GM19239 (cell line): ENCODE results near the gene CCDC77.
"Not testable (repeated sequence)": the region's sequence is repeated elsewhere in the genome, so short reads cannot be mapped to it uniquely, and the experiment has no call there.

Source experiments
- DNase-seq: peaks from one replicate; pipeline ENCODE4 v3.0.0; 2011; ENCODE audit warnings: low spot score; ENCODE audit not compliant: insufficient read length
- FAIRE-seq: peaks from 2 replicates; lab custom pipeline; 2011; peaks lifted over from hg19 to GRCh38; lab: Jason Lieb, UNC

CCDC77 gene

DNA sequence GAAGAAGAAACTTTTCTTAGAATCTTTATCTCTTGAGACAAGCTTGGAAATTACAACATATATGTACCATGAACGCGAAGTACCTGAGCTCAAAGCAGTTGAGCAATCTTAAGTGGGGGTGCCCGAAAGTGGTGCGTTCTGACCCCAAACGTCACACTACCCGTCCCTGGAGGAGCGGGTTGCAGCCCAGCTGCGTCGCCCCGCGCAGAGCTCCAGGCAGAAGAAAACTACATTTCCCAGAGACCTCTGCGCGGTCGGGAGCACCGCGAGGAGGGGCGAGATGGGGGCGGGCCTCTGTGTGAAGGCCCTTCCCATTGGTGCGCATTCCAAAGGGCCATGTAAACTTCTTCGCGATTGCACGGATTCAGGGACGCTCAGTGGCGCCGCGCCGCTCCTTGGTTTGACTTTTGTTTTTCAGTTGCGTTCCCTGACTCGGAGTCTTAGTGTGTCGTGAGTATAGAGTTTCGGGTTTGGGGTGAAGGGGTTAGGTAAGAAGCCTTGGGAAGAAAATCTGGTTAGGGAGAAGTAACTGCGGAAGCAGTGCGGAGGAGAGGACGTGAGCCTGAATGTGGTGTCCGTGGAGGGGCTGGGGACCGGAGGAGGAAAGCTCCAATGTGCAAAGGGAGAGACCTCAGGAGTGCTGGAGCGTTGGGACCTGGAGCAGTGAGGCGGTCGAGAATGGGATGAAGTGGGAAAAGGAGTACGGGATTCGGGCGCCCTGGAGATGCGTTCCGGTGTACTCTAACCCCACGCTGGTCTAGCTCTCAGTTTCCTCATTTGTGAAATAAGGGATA is at the start of gene CCDC77:
TSS of gene CCDC77 (plus strand) at position 410 of the 794 bp plus-strand sequence. CDS start 7,740 bp downstream, outside the sequence.
- DNase-seq (peak; percentile 70), FAIRE-seq (peak; percentile 99)

GRCh38 chr12:356276-356988 is 45.0 kb upstream of the CCDC77 start:
- FAIRE-seq = no peak
- no peak for DNase-seq

DNA sequence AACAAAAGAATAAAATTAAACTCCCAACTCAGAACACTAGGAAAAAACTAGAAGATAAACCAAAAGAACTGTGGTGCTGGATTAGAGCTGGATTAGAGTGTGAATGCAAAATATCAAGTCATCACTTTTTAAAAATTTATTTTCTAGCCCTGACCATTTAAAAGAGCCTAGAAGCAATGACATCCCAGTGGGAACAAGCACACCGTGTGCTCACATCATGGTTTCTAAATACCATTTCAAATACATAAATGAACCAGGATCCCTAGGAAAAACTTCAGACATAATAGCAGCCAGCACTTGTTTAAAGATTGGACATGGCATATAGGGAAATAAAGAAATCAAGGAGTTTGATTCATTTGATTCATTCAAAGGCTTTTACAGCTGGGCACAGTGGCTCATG is 42.4 kb upstream of the CCDC77 start:
- no peak for FAIRE-seq

GRCh38 chr12:366820-367219 is 34.6 kb upstream of the CCDC77 start:
- FAIRE-seq = no peak
- DNase-seq = no peak

More for the DNA sequence above, 42.4 kb upstream of the CCDC77 start:
- no peak for DNase-seq

- FAIRE-seq (no peak), DNase-seq (no peak)
Measured at GRCh38 chr12:367972-368371, 33.5 kb upstream of the CCDC77 start.

GRCh38 chr12:370739-371485 is 30.5 kb upstream of the CCDC77 start:
- FAIRE-seq, DNase-seq: not testable (repeated sequence)

DNA sequence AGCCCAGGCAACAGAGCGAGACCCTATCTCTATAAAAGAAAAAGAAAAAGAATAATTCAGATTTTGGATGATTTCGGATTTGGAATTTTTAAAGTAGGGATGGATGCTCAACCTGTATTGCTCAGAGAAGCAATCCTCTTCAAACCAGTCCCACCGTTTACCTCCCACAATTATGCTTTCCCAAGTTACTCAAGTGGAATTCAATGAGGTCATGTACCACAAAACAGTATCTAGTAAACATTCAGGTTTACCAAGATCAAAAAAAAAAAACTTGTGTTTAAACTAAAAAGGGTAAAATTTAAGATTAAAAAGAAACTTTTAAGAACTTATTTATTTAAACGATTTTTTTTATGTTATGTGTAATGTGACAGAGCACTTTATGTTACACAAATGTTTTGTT is 14.8 kb upstream of the CCDC77 start:
- DNase-seq (no peak), FAIRE-seq (no peak)

- DNase-seq (no peak), FAIRE-seq (no peak)
Measured at GRCh38 chr12:388012-388411, 13.4 kb upstream of the CCDC77 start.

DNA sequence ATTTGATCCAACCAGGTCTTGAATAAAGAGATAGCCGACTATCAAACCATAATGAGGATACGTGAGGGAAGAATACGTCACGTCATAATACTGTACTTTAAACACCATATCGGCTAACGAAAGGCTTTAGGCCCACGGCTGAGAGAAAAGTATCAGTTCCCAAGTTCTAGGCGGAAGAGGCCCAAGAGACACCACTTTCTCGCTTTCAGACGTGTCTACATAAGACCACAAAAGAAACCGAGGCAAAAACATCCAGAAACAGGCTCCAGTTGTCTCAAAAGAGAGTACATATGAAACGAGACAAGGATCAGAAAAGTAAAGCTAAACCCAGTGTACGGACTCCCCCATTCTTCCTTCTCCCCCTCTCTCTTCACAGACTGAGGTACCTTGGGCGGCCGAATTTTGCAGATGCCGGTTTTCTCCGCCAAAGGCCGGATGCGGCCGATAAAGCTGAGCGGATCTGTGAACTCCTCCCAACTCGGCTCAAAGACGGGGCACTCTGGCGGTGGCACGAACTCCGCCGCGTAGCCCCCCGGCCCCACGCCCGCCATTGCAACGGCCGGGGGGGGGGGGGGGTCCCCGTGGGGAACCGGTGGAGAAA is 12.8 kb upstream of the CCDC77 start:
- FAIRE-seq (no peak), DNase-seq (peak; percentile 8)

GRCh38 chr12:389142-390096 is 12.0 kb upstream of the CCDC77 start, which contains the start of gene KDM5A:
Gene KDM5A, minus strand, starts transcription at chr12:389320. Its CDS starts 229 bp downstream, at chr12:389091.
- FAIRE-seq (peak; percentile 94), DNase-seq (peak; percentile 74)

DNA sequence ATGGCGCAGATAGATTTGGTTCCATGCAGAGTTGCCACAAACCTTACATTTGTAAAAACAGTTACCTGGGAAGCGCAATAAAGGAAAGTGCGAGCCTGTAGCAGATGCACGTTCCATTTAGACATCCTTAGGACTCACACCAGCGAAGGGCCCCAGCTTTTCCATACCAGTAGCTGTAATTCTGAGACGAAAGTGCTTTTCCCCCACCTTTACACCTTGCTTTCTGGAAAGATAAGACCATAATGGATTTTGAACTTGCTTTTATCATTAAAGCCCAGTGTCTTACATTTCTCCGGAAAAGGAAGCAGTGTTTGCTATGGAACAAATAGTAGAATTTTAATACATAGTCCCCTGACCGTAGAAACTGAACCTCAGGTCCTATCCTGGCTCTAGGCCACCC is 616 bp upstream of the CCDC77 start:
- no peak for FAIRE-seq
- DNase-seq = no peak

- peak; percentile 66 for FAIRE-seq
- no peak for DNase-seq
Measured at GRCh38 chr12:402029-402389, 565 bp downstream of the CCDC77 start.

GRCh38 chr12:414859-415258 is 13.4 kb downstream of the CCDC77 start:
- FAIRE-seq (no peak), DNase-seq (no peak)

- no peak for FAIRE-seq
Measured at GRCh38 chr12:418432-418831, 17.0 kb downstream of the CCDC77 start.

DNA sequence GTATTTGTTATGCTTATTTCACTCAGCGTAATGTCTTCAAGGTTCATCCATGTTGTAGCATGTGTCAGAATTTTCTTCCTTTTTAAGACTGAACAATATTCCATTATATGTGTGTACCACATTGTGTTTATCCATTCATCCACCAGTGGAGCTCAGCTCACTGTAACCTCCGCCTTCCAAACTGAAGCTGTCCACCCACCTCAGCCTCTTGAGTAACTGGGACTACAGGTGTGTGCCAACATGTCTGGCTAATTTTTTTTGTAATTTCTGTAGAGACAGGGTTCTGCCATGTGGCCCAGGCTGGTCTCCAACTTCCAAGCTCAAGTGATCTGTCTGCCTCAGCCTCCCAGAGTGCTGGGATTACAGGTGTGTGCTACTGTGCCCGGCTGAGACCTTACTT is 21.1 kb downstream of the CCDC77 start:
- no peak for DNase-seq
- FAIRE-seq = no peak

More at GRCh38 chr12:418432-418831, 17.0 kb downstream of the CCDC77 start:
- no peak for DNase-seq

- not testable (repeated sequence) for DNase-seq, FAIRE-seq
Measured at GRCh38 chr12:435737-436136, 34.3 kb downstream of the CCDC77 start.

- FAIRE-seq (peak; percentile 62), DNase-seq (no peak)
Measured at GRCh38 chr12:442235-442884, 40.9 kb downstream of the CCDC77 start.

DNA sequence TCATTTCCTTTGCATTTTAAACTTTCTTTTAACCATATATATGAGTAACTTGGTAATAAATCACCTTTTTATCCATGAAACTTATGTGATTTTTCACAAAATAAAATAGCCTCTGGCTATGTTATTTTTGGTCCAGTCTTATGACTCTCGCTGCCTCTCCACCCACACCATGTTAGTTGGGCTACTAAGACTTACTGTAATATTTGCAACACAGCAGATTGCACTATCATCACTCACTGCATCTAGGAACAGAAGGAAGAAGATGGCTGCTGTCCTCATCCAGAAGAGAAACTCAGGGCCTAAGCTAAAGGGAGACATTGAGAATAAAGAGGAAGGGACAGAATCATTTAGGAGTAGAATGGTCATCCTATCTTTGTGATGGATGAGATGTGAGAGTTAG is 45.7 kb downstream of the CCDC77 start:
- FAIRE-seq (no peak), DNase-seq (no peak)

GRCh38 chr12:449203-449602 is 47.8 kb downstream of the CCDC77 start:
- DNase-seq (no peak), FAIRE-seq (no peak)
